B cell (primary cell): ENCODE results near the gene RASL10A. TPM values are rescaled to one million over a fixed set of nuclear protein-coding genes. Genes with fewer than 3 reads are reported as not detected.

ENCODE experiments used
- ATAC-seq: fragments of 200-7000 bp; cut with Tn5 transposase; one replicate; pipeline ENCODE4 v1.10.0; 2021; ENCODE audit warnings: low read depth, mild to moderate bottlenecking, moderate number of reproducible peaks, moderate library complexity
- CTCF ChIA-PET: fragments of 350-600 bp; sonication (Branson Sonifier 250); formaldehyde crosslinking; loops from one replicate; lab custom pipeline; 2021; ENCODE audit warnings: antibody characterized with exemption, inconsistent platforms; lab: Charles Lee
- POLR2A ChIA-PET: fragments of 350-600 bp; sonication (Branson Sonifier 250); formaldehyde crosslinking; loops from one replicate; lab custom pipeline; 2021; ENCODE audit warnings: antibody characterized with exemption; lab: Charles Lee
- DNase-seq: peaks from one replicate; pipeline ENCODE4 v3.0.0; 2013
- H2AFZ ChIP-seq: 2 replicates; pipeline ENCODE4 v1.6.1; 2012; ENCODE audit warnings: mild to moderate bottlenecking, low read depth, low read length; ENCODE audit not compliant: insufficient read depth, poor library complexity, severe bottlenecking
- H3K27ac ChIP-seq, 2 donors: 1 replicate in 1 of 2; 2 replicates in 1 of 2; pipeline ENCODE4 v1.5.1; 2012 to 2013; ENCODE audit warnings: low read length in 2 of 2, mild to moderate bottlenecking in 2 of 2, moderate library complexity in 1 of 2
- H3K27me3 ChIP-seq, 4 experiments: fragments of 200-600 bp in 1 of 4; sonication (generic) in 1 of 4; replicated peaks in 1 of 4; 1 replicate in 2 of 4; 2 replicates in 2 of 4; pipeline versions ENCODE4 v1.6.1 to v1.7.0; 2013 to 2016; ENCODE audit warnings: low read length in 3 of 4, mild to moderate bottlenecking in 2 of 4, mixed read lengths in 1 of 4, moderate library complexity in 1 of 4; ENCODE audit not compliant: insufficient read depth in 4 of 4, control insufficient read depth in 3 of 4; ENCODE audit errors: control extremely low read depth in 1 of 4
- H3K36me3 ChIP-seq, 2 experiments: replicated peaks in 1 of 2; 1 replicate in 1 of 2; 2 replicates in 1 of 2; pipeline versions ENCODE4 v1.6.1 to v1.7.1; 2013; ENCODE audit warnings: low read length in 1 of 2; ENCODE audit not compliant: insufficient read depth in 2 of 2, control insufficient read depth in 1 of 2; ENCODE audit errors: control extremely low read depth in 1 of 2, extremely low read depth in 1 of 2
- H3K4me1 ChIP-seq, 2 donors: fragments of 200-600 bp in 1 of 2; sonication (generic) in 1 of 2; 1 replicate in 1 of 2; 2 replicates in 1 of 2; pipeline versions ENCODE4 v1.5.1 to v1.6.1; 2013 to 2017; ENCODE audit warnings: low read length in 2 of 2; ENCODE audit not compliant: control insufficient read depth in 2 of 2, insufficient read depth in 2 of 2
- H3K4me2 ChIP-seq: replicated peaks from 2 replicates; pipeline ENCODE3; 2012; ENCODE audit warnings: mild to moderate bottlenecking, low read depth, low read length; ENCODE audit not compliant: poor library complexity, severe bottlenecking
- H3K4me3 ChIP-seq, 5 experiments: fragments of 200-600 bp in 1 of 5; sonication (generic) in 1 of 5; 1 replicate in 3 of 5; 2 replicates in 2 of 5; pipeline versions ENCODE4 v1.5.1 to v1.7.0; 2011 to 2016; ENCODE audit warnings: low read length in 4 of 5, mild to moderate bottlenecking in 4 of 5, low read depth in 2 of 5, control low read depth in 1 of 5, moderate library complexity in 1 of 5; ENCODE audit not compliant: insufficient read depth in 1 of 5; ENCODE audit errors: control extremely low read depth in 1 of 5, extremely low read depth in 1 of 5
- H3K79me2 ChIP-seq: fragments of 200-600 bp; sonication (generic); one replicate; pipeline ENCODE4 v1.6.0; 2016; ENCODE audit warnings: low read length; ENCODE audit not compliant: control insufficient read depth, insufficient read depth
- H3K9ac ChIP-seq: fragments of 200-600 bp; sonication (generic); 2 replicates; pipeline ENCODE4 v1.6.1; 2017; ENCODE audit warnings: mild to moderate bottlenecking, low read length, moderate library complexity
- H3K9me3 ChIP-seq, 3 donors: one replicate each; pipeline versions ENCODE4 v1.6.1 to v1.7.1; 2013; ENCODE audit warnings: low read length in 2 of 3; ENCODE audit not compliant: control insufficient read depth in 2 of 3, insufficient read depth in 1 of 3; ENCODE audit errors: control extremely low read depth in 1 of 3
- H4K20me1 ChIP-seq: 2 replicates; pipeline ENCODE4 v1.6.0; 2012; ENCODE audit warnings: mild to moderate bottlenecking, low read length; ENCODE audit not compliant: insufficient read depth, control insufficient read depth, poor library complexity, severe bottlenecking
- H3K27ac Mint-ChIP-seq: one replicate; pipeline ENCODE4 v1.8.0; 2021; ENCODE audit warnings: mixed read lengths
- H3K27me3 Mint-ChIP-seq: one replicate; pipeline ENCODE4 v1.8.0; 2021; ENCODE audit warnings: mixed read lengths
- H3K4me1 Mint-ChIP-seq: one replicate; pipeline ENCODE4 v1.8.0; 2021; ENCODE audit warnings: mixed read lengths
- H3K4me3 Mint-ChIP-seq: one replicate; pipeline ENCODE4 v1.8.0; 2021; ENCODE audit warnings: mixed read lengths
- H3K9me3 Mint-ChIP-seq: one replicate; pipeline ENCODE4 v1.8.0; 2022; ENCODE audit warnings: mixed read lengths; ENCODE audit not compliant: insufficient read depth
- CTCF ChIP-seq: fragments of 200-600 bp; IDR thresholded peaks from one replicate; pipeline ENCODE4 v1.8.0; 2022; ENCODE audit warnings: antibody characterized with exemption, mild to moderate bottlenecking
- EZH2 ChIP-seq: IDR thresholded peaks from 2 replicates; pipeline ENCODE4 v1.6.1; 2012; ENCODE audit warnings: borderline replicate concordance, low read depth, mild to moderate bottlenecking, moderate library complexity, low read length; ENCODE audit not compliant: insufficient read depth, poor library complexity, severe bottlenecking
- WGBS: methylation state at CpG from one replicate; pipeline ENCODE4 v1.1.5; 2013; ENCODE audit warnings: missing lambda C conversion rate; ENCODE audit not compliant: insufficient coverage; 5-methylcytosine and 5-hydroxymethylcytosine counted together
- intact Hi-C: fragments of 100-400 bp; cut with micrococcal nuclease; formaldehyde crosslinking; loops from one replicate; pipeline ENCODE4 v1.10.0; 2022
- polyA plus RNA-seq: library from polyadenylated mRNA; depleted of rRNA; stranded (reverse); fragments of >200 nt; gene quantifications from 2 replicates; pipeline ENCODE4 v1.2.3, GENCODE V29; 2012
- total RNA-seq, 2 donors: library from RNA; stranded (reverse); fragments of 120-200 nt in 1 of 2; gene quantifications; 1 replicate in 1 of 2; 2 replicates in 1 of 2; pipeline versions ENCODE4 v1.2.3 to v1.2.4, GENCODE V29; 2013 to 2022

RASL10A gene
- total and polyA plus RNA-seq, 2 donors (not counting 1 experiment from before 2014, with no cell fraction given): 2.8 to 4.7 TPM

GRCh38 chr22:29267858-29268510 lies 47.5 kb downstream of the RASL10A start, which contains the start of the genes EWSR1 and RHBDD3:
Gene EWSR1, plus strand, starts transcription at chr22:29268268. Its CDS starts 69 bp downstream, at chr22:29268337.
Gene RHBDD3, minus strand, starts transcription at chr22:29267981. Its CDS starts 2,355 bp downstream, at chr22:29265626.
- WGBS: under 1% methylated on average over 64 of the region's 67 CpGs
- Histone ChIP-seq H3K27ac (peak within 1 kb of the TSS; percentile 98 to 99), H3K4me3 (peak within 1 kb of the TSS; percentile 61 to 96 (median 80)), H3K79me2 (peaks cover 66% of the 10 kb centered on the region), H3K36me3 (peaks cover 0 to 16% of the 10 kb centered on the region in 2 experiments), H3K4me1 (peaks cover 42 to 47% of the 10 kb centered on the region in 2 donors), H3K4me2 (peak within 1 kb of the TSS; percentile 94), H3K9me3 (no peaks in the 10 kb centered on the region), H3K27me3 (no peaks in the 10 kb centered on the region), H3K9ac (peak within 1 kb of the TSS; percentile 96), H2AFZ (peak within 1 kb of the TSS; percentile 93), H4K20me1 (peaks cover 43% of the 10 kb centered on the region)
- intact Hi-C loops: loop anchor here (1.0 to 5.0 kb wide), 5 partner anchors 119 to 614 kb away; partner anchors contain the start of genes AP1B1, MTMR3, NF2 and UQCR10
- DNase-seq: peak; percentile 99
- no peak for TF ChIP-seq CTCF
- Mint-ChIP-seq H3K27me3 (no peaks in the 10 kb centered on the region), H3K4me3 (peak within 1 kb of the TSS; percentile 93), H3K9me3 (no peaks in the 10 kb centered on the region), H3K4me1 (peaks cover 50% of the 10 kb centered on the region), H3K27ac (peak within 1 kb of the TSS; percentile 96)
- ChIA-PET CTCF (interaction anchor here (1.0 kb wide), 1 partner anchor 22 kb away, joined by 3 read pairs; no protein-coding TSS in a partner anchor), POLR2A (interaction anchor here (0.5 to 0.6 kb wide), 2 partner anchors 18 to 489 kb away, joined by 6 to 11 read pairs; no protein-coding TSS in a partner anchor)
- ATAC-seq: peak; percentile 86

- no peaks in the 10 kb centered on the region for H3K27me3 Mint-ChIP-seq
- ChIA-PET CTCF (no interaction called here), POLR2A (interaction anchor here (0.6 kb wide), 1 partner anchor 490 kb away, joined by 11 read pairs; no protein-coding TSS in a partner anchor)
- Histone ChIP-seq H4K20me1 (peaks cover 38% of the 10 kb centered on the region), H3K27me3 (no peaks in the 10 kb centered on the region), H3K9me3 (no peaks in the 10 kb centered on the region), H2AFZ (peak overlapping the region; percentile 93), H3K4me1 (peaks cover 41 to 47% of the 10 kb centered on the region in 2 donors), H3K79me2 (peaks cover 61% of the 10 kb centered on the region), H3K4me2 (peak overlapping the region; percentile 94), H3K9ac (peak overlapping the region; percentile 96), H3K36me3 (peaks cover 0 to 11% of the 10 kb centered on the region in 2 experiments), H3K4me3 (peak overlapping the region; percentile 61 to 96 (median 80)), H3K27ac (peak overlapping the region; percentile 98 to 99)
- peaks cover 45% of the 10 kb centered on the region for H3K4me1 Mint-ChIP-seq
- H3K4me3 Mint-ChIP-seq: peak overlapping the region; percentile 93
- peak overlapping the region; percentile 96 for H3K27ac Mint-ChIP-seq
- H3K9me3 Mint-ChIP-seq: no peaks in the 10 kb centered on the region
- no peak for TF ChIP-seq EZH2
- TF ChIP-seq CTCF: no peak
- ATAC-seq (no peak), DNase-seq (no peak)
- intact Hi-C loops: loop anchor here (5.0 kb wide), 4 partner anchors 120 to 615 kb away; partner anchors contain the start of genes AP1B1, MTMR3, NF2 and UQCR10
- under 1% methylated on average over 32 of the region's 32 CpGs for WGBS
These were observed 48.0 kb downstream of the RASL10A start for GRCh38 chr22:29267462-29267857.
